DND-41 (cell line): ENCODE results near the gene NBAS.

Source experiments
- CTCF ChIP-seq: IDR thresholded peaks from 2 replicates; pipeline ENCODE4 v1.5.1; 2012; ENCODE audit warnings: borderline replicate concordance, low read length, moderate library complexity, mild to moderate bottlenecking; ENCODE audit not compliant: poor library complexity, severe bottlenecking; ENCODE audit errors: extremely low read depth
- EZH2 ChIP-seq: IDR thresholded peaks from 3 replicates; pipeline ENCODE4 v1.6.1; 2012; ENCODE audit warnings: borderline replicate concordance, low read depth, mild to moderate bottlenecking, moderate library complexity, low read length, inconsistent platforms; ENCODE audit not compliant: severe bottlenecking

DNA sequence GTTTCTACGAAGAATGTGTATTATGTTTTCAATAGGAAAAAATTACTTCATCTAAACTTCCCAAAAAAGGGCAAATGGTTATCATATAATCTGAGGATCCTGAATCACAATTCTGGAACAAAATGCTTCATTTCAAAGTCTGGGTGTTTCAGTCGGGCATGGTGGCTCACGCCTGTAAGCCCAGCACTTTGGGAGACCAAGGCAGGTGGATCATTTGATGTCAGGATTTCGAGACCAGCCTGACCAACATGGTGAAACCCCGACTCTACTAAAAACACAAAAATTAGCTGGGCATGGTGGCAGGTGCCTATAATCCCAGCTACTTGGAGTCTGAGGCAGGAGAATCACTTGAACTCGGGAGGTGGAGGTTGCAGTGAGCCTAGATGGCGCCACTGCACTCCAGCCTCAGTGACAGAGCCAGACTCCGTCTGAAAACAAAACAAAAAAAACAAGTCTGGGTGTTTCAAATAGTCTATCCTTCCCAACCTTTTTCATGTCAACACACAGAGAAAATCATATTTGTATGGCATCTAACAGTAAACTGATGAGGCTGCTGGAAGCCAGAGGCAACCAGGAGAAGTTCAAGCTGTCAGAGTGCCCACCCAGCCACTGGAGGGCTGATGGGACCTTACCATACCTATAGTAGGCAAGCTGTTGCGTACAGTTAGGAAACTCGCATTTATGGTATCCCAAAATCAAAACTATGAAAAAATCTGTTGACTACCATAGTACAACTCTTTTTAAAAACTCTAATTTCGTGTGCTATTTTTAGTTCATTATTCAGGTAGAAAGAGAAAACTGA, 14.6 kb downstream of the NBAS start:
- TF ChIP-seq CTCF (peak; percentile 19), EZH2 (no peak)
